Aortic smooth muscle cell (primary cell): ENCODE data around the gene SOX13. TPM values are rescaled to one million over a fixed set of nuclear protein-coding genes. Genes with fewer than 3 reads are reported as not detected.

Experiments
- total RNA-seq: library from RNA; depleted of rRNA; stranded (reverse); fragments of >200 nt; gene quantifications from 2 replicates; pipeline ENCODE4 v1.2.3, GENCODE V29; 2014

Gene SOX13
- 8.6 and 9.0 TPM in 2 replicates for total RNA-seq

GRCh38 chr1:204072931-204073836 is at the start of gene SOX13:
TSS of gene SOX13 (plus strand) at chr1:204073115. CDS start at chr1:204112916, 39,801 bp downstream.

GRCh38 chr1:204151552-204152309 is 78.8 kb downstream of the SOX13 start, which contains the start of gene ETNK2:
TSS of gene ETNK2 (minus strand) at chr1:204152044. CDS start at chr1:204151852, 192 bp downstream.

GRCh38 chr1:204166219-204166618 is 93.3 kb downstream of the SOX13 start, which contains the start of gene REN:
TSS of gene REN (minus strand) at chr1:204166337. CDS start at chr1:204166293, 44 bp downstream.

Other genes starting within 250 kb of the SOX13 start
- gene SNRPE, start 211.5 kb upstream of the SOX13 start, total RNA-seq = 47.3 and 49.1 TPM in 2 replicates
- 0.37 and 0.53 TPM in 2 replicates for gene ETNK2, start 78.9 kb downstream of the SOX13 start, total RNA-seq
- gene REN, start 93.2 kb downstream of the SOX13 start, total RNA-seq = not detected in 2 replicates
- gene KISS1, start 123.4 kb downstream of the SOX13 start, total RNA-seq = not detected in 2 replicates
- gene GOLT1A, start 140.9 kb downstream of the SOX13 start, total RNA-seq = not detected in 2 replicates